Measurements from ENCODE around the gene ZNG1B.
"Not testable (repeated sequence)": the region's sequence is repeated elsewhere in the genome, so short reads cannot be mapped to it uniquely, and the experiment has no call there.

Gene ZNG1B

DNA sequence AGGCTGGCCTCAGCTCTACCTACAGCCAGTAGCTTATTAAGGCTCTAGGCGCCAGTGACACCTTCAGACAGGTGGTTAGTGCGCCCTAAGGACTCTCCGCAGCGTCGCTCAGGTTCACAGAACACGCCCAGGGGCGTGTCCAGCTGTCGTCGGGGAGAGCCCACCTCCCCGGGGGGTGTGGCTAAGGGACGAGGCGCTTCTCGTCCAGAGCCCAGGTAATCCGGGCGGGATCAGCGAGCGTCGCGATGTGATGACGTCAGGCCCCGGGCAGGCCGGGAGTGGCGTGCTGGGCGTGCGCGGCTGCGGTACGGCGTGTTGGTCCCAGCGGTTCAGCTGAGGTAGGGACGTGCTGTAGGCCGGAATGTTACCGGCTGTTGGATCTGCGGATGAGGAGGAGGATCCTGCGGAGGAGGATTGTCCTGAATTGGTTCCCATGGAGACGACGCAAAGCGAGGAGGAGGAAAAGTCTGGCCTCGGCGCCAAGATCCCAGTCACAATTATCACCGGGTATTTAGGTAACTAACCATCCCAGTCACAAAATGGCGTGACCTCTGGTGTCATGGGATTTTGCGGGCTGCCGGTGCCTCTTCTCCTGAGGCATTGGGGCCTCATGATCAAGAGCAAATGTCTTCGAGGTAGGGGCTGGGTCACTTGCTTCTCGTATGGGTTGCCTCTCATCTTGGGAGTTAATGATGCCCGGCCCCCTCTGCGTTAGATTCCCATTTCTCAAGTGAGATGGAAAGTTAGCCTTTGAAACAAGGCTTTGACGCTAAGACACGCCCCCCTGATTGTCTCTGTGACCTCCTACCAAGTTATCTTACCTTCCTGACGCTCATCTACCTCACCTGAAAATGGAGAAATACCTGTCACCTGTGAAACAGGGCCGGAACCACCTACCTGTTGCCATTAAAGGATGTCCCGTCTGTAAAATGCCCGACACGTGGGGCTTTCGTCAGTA lies at the start of gene ZNG1B:
TSS of gene ZNG1B (plus strand) at position 184 of the 958 bp plus-strand sequence. CDS start at position 362, 178 bp downstream.
- DNase-seq: not testable (repeated sequence)

GRCh38 chr2:113390124-113390849 lies 47.2 kb upstream of the ZNG1B start:
- DNase-seq: no peak

DNA sequence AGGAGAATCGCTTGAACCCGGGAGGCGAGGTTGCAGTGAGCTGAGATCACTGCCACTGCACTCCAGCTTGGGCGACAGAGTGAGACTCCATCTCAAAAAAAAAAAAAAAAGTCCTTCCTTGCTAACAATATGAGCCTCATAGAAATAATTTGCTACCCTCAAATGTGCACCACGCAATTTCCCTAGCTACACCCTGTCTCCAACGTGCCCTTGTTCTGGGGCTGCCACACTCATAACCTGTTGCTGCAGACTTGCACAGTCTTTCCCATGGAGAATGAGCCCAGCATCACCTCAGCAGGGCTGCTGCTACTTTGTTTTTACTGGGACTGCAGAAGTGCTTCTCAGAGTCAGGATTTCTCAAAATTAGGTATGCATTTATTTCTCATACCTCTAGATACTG lies 46.4 kb upstream of the ZNG1B start:
- DNase-seq: no peak

DNA sequence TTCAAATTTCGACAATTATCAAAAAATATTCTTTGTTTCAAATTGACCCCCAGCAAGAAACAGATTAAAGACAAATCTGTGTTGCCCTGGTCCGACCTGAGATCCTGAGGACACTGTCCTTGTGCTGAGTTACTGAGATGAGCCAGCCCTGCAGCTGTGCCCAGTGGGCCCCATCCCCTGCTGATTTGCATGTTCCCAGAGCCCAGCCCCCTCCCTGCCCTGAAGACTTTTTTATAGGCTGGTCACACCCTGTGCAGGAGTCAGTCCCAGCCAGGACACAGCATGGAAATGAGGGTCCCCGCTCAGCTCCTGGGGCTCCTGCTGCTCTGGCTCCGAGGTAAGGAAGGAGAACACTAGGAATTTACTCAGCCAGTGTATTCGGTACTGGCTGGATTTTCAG lies 31.4 kb upstream of the ZNG1B start:
- DNase-seq: no peak

GRCh38 chr2:113407446-113408099 lies 29.9 kb upstream of the ZNG1B start:
- DNase-seq: no peak

- not testable (repeated sequence) for DNase-seq
These were observed 25.7 kb upstream of the ZNG1B start for GRCh38 chr2:113411725-113412352.

- not testable (repeated sequence) for DNase-seq
These were observed 24.7 kb upstream of the ZNG1B start for GRCh38 chr2:113412774-113413173.

- not testable (repeated sequence) for DNase-seq
These were observed 5.7 kb upstream of the ZNG1B start for GRCh38 chr2:113431773-113432172.

DNA sequence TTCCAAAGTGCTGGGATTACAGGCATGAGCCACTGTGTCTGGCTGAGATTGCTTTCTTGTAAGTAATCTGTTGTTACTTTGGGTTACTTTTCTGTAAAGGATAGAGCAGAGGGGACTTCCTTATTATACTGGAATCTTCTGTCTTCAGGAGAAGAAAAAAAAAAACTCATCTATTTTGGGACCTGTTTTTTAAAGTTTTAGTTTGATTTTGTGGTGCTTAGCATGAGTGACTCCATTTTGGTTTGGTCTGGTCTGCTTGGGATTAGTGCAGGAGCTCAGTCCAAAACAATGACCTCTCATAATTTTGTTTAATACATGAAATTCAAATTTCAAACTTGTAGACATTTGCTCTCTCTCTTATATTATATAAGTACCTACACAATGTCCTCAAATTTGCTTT lies 4.0 kb upstream of the ZNG1B start:
- not testable (repeated sequence) for DNase-seq

- DNase-seq: not testable (repeated sequence)
These were observed 28.3 kb downstream of the ZNG1B start for GRCh38 chr2:113465770-113466169.

GRCh38 chr2:113476688-113477368 lies 39.3 kb downstream of the ZNG1B start:
- DNase-seq: not testable (repeated sequence)

DNA sequence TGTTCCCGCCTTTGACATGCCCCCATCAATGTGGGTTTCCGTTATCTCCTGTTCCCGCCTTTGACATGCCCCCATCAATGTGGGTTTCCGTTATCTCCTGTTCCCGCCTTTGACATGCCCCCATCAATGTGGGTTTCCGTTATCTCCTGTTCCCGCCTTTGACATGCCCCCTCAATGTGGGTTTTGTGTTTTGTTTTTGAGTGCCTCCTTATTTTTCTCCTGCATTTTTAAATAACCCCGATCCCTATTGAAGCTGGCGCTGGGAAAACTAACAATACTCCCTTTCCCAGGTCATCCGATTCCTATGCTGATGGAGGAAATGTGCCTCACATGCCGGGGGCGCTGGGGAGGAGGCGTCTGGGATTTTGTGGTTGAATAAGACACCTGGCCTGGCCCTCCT lies 59.0 kb downstream of the ZNG1B start:
- not testable (repeated sequence) for DNase-seq

DNA sequence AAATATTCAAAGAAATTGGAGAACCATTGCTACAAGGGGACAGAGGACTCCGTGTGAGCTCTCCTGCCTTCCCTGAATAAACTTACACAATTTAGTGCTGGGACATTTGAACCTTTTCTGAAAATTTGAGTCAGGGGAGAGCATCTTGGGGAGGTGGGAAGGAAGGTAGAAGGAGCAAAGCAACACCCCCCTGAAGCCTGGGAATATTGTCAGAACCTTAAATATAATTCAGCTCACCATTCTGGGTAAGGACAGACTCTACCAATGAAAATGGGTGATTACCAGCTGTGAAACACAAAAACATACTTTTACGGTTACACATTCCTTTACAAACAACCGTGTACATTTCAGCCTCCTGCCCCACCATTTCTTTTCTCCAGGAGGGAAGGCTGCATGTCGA lies 60.9 kb downstream of the ZNG1B start, which contains the start of gene FOXD4L1:
TSS of gene FOXD4L1 (plus strand) at position 301 of the 400 bp plus-strand sequence. CDS start 592 bp downstream, outside the sequence.
- not testable (repeated sequence) for DNase-seq

GRCh38 chr2:113499019-113499885 lies 61.8 kb downstream of the ZNG1B start:
- not testable (repeated sequence) for DNase-seq

DNA sequence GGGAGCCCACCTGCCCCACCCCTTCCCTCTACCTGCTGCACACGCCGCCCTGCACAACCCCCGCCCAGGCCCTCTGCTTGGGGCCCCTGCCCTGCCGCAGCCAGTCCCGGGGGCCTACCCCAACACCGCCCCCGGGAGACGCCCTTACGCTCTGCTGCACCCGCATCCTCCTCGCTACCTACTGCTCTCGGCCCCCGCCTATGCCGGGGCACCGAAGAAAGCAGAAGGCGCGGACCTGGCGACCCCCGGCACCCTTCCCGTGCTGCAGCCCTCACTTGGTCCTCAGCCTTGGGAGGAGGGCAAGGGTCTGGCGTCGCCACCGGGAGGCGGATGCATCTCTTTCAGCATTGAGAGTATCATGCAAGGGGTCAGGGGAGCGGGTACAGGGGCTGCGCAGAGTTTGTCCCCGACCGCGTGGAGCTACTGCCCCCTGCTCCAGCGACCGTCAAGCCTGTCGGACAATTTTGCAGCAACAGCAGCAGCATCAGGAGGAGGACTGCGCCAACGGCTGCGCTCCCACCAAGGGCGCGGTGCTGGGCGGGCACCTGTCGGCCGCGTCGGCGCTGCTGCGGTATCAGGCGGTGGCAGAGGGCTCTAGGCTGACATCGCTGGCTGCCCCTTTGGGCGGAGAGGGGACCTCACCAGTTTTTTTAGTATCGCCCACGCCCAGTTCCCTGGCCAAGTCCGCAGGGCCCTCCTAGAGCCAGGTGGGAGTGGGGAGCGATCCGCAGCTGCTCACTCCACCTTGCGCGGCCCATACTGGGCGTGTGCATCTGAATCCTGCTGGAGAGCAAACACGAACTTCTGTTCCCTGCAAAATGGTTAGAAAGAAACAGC lies 62.6 kb downstream of the ZNG1B start:
- DNase-seq: not testable (repeated sequence)

DNA sequence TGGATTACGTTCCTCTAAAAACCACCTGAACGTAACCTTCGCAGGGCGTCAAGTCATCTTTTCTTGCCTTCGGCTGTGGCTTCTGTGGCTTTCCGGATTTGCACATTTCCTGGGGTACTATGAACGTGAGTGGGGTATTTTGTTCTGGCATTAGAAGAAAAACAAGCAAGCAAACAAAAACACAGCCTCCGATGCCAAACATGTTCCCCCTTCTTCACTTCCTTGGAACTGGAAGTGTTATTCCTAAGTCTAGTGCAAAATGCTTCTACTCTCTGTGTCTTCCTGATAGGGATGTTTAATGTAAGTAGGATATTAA lies 63.2 kb downstream of the ZNG1B start:
- not testable (repeated sequence) for DNase-seq

- DNase-seq: not testable (repeated sequence)
These were observed 65.0 kb downstream of the ZNG1B start for GRCh38 chr2:113502216-113503093.

- not testable (repeated sequence) for DNase-seq
These were observed 65.9 kb downstream of the ZNG1B start for GRCh38 chr2:113503094-113504042.
